Caco-2 (cell line): Measurements from ENCODE around the gene PRR3. TPM values are rescaled to one million over a fixed set of nuclear protein-coding genes. Genes with fewer than 3 reads are reported as not detected.

Experiments
- BruUV-seq: library from RNA; stranded (reverse); fragments of 400-500 nt; replicated peaks from 2 replicates; lab custom pipeline; 2021; lab: Mats Ljungman, UMichigan
- CTCF ChIA-PET: fragments of 300-600 bp; sonication (Branson Sonifier 250); formaldehyde crosslinking; loops from one replicate; lab custom pipeline; 2022; ENCODE audit warnings: antibody characterized with exemption; lab: Charles Lee
- POLR2A ChIA-PET: fragments of 300-600 bp; sonication (Branson Sonifier 250); formaldehyde crosslinking; loops from one replicate; lab custom pipeline; 2022; ENCODE audit warnings: antibody characterized with exemption; lab: Charles Lee
- DNase-seq, 2 experiments: peaks; one replicate each; pipeline versions ENCODE4 v3.0.0 to v3.0.0-alpha.2; 2020 to 2022
- H3K27me3 ChIP-seq: replicated peaks from 2 replicates; pipeline ENCODE4 v1.6.0; 2011; ENCODE audit warnings: low read length; ENCODE audit not compliant: control insufficient read depth, insufficient read depth
- H3K36me3 ChIP-seq: 2 replicates; pipeline ENCODE4 v1.5.1; 2011; ENCODE audit warnings: low read length; ENCODE audit not compliant: control insufficient read depth, insufficient read depth
- H3K4me1 ChIP-seq: fragments of 250-450 bp; sonication (Bioruptor Pico); 2 replicates; pipeline ENCODE4 v1.5.1; 2020; ENCODE audit warnings: mild to moderate bottlenecking
- H3K4me3 ChIP-seq: 2 replicates; pipeline ENCODE4 v1.5.1; 2011; ENCODE audit warnings: low read depth, mild to moderate bottlenecking, control low read depth, low read length
- H3K9me3 ChIP-seq: fragments of 250-450 bp; sonication (Bioruptor Pico); 2 replicates; pipeline ENCODE4 v1.5.1; 2020; ENCODE audit warnings: mild to moderate bottlenecking, moderate library complexity
- H3K27ac Mint-ChIP-seq: one replicate; pipeline ENCODE4 v1.8.0; 2022; ENCODE audit warnings: mixed read lengths; ENCODE audit not compliant: unreplicated experiment
- H3K27me3 Mint-ChIP-seq: one replicate; pipeline ENCODE4 v1.8.0; 2022; ENCODE audit warnings: mixed read lengths; ENCODE audit not compliant: insufficient read depth, unreplicated experiment
- H3K36me3 Mint-ChIP-seq: one replicate; pipeline ENCODE4 v1.8.0; 2022; ENCODE audit warnings: mild to moderate bottlenecking, mixed read lengths; ENCODE audit not compliant: insufficient read depth, unreplicated experiment
- H3K4me1 Mint-ChIP-seq: one replicate; pipeline ENCODE4 v1.8.0; 2022; ENCODE audit warnings: low read depth, mixed read lengths; ENCODE audit not compliant: unreplicated experiment
- H3K4me3 Mint-ChIP-seq: one replicate; pipeline ENCODE4 v1.8.0; 2022; ENCODE audit warnings: mild to moderate bottlenecking, moderate library complexity, mixed read lengths; ENCODE audit not compliant: unreplicated experiment
- H3K9me3 Mint-ChIP-seq: one replicate; pipeline ENCODE4 v1.8.0; 2022; ENCODE audit warnings: mixed read lengths; ENCODE audit not compliant: unreplicated experiment
- CTCF ChIP-seq, 2 experiments: fragments of 200-600 bp in 1 of 2; IDR thresholded peaks; 1 replicate in 1 of 2; 2 replicates in 1 of 2; pipeline versions ENCODE4 v1.5.1 to v1.8.0; 2011 to 2022; ENCODE audit warnings: antibody characterized with exemption in 1 of 2, control low read depth in 1 of 2, inconsistent platforms in 1 of 2, low read depth in 1 of 2, low read length in 1 of 2, mild to moderate bottlenecking in 1 of 2, moderate library complexity in 1 of 2; ENCODE audit not compliant: insufficient read depth in 1 of 2, severe bottlenecking in 1 of 2, unreplicated experiment in 1 of 2
- intact Hi-C: fragments of 100-400 bp; cut with micrococcal nuclease; formaldehyde crosslinking; loops from one replicate; pipeline ENCODE4 v1.10.0; 2022; ENCODE audit not compliant: unreplicated experiment
- total RNA-seq: library from RNA; stranded (reverse); gene quantifications from 2 replicates; pipeline ENCODE4 v1.2.3, GENCODE V29; 2022

The PRR3 gene
- total RNA-seq, 1 experiment from 2014 or later = 20.3 TPM

DNA sequence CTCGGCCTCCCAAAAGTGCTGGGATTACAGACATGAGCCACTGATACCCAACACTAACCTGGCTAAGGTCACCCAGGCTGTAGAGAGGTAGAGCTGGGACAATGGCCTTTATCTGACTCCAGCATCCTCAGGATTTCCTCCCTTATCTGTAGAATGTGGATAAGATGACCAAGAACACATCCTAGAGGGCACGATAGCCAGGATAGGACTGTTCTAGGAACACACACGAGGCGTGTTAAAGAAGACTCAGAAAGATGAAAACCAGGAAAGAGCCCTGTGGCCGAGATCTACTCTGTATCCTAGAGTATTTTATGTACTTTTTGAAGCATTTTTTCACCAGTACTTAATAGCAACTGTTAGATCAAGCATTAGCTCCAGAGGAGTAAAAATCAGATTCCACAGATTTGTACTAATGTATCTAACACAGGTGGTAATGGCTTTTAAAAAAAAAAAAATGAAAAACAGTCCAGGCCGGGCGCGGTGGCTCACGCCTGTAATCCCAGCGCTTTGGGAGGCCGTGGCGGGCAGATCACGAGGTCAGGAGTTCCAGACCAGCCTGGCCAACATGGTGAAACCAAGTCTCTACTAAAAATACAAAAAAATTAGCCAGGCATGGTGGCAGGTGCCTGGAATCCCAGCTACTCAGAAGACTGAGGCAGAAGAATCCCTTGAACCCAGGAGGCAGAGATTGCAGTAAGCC is 42.7 kb downstream of the PRR3 start:
- BruUV-seq = no TSS peak
- ChIA-PET POLR2A (interaction anchor here (0.6 to 1.6 kb wide), 2 partner anchors 13 to 38 kb away, joined by 4 read pairs; no protein-coding TSS in a partner anchor), CTCF (interaction anchor here (0.6 kb wide), 1 partner anchor 133 kb away, joined by 4 read pairs; no protein-coding TSS in a partner anchor)
- Histone ChIP-seq H3K9me3 (no peaks in the 10 kb centered on the region), H3K4me3 (no peak overlapping the region), H3K27me3 (no peaks in the 10 kb centered on the region), H3K4me1 (no peaks in the 10 kb centered on the region), H3K36me3 (peaks cover 9% of the 10 kb centered on the region)
- H3K4me1 Mint-ChIP-seq = no peaks in the 10 kb centered on the region
- DNase-seq = no peak
- intact Hi-C loops = loop anchor here (5.0 kb wide), 1 partner anchor 42 kb away; the partner anchor contains the start of genes GNL1 and PRR3
- no peak overlapping the region for H3K4me3 Mint-ChIP-seq
- TF ChIP-seq CTCF (IDR thresholded peaks at IDR 0.05; ENCODE audit: insufficient read depth in 1 of 2, low read depth in 1 of 2, low read length in 1 of 2, severe bottlenecking in 1 of 2, unreplicated experiment in 1 of 2) = no peak
- no peaks in the 10 kb centered on the region for H3K9me3 Mint-ChIP-seq
- peak overlapping the region; percentile 53 for H3K27ac Mint-ChIP-seq
- H3K36me3 Mint-ChIP-seq = peaks cover 94% of the 10 kb centered on the region
- no peaks in the 10 kb centered on the region for H3K27me3 Mint-ChIP-seq

- no peak for TF ChIP-seq CTCF (IDR thresholded peaks at IDR 0.05; ENCODE audit: insufficient read depth in 1 of 2, low read depth in 1 of 2, low read length in 1 of 2, severe bottlenecking in 1 of 2, unreplicated experiment in 1 of 2)
- H3K27me3 ChIP-seq = no peaks in the 10 kb centered on the region
- H3K36me3 ChIP-seq = peaks cover 11% of the 10 kb centered on the region
- ChIA-PET CTCF (no interaction called here), POLR2A (interaction anchor here (1.0 to 1.6 kb wide), 2 partner anchors 10 to 12 kb away, joined by 4 read pairs; no protein-coding TSS in a partner anchor)
- Mint-ChIP-seq H3K9me3 (no peaks in the 10 kb centered on the region), H3K4me3 (no peak overlapping the region), H3K27me3 (no peaks in the 10 kb centered on the region), H3K36me3 (peaks cover 94% of the 10 kb centered on the region), H3K27ac (peak overlapping the region; percentile 53), H3K4me1 (no peaks in the 10 kb centered on the region)
- intact Hi-C loops = no loop called here
- H3K4me3 ChIP-seq = no peak overlapping the region
- no peak for DNase-seq
- no peaks in the 10 kb centered on the region for H3K4me1 ChIP-seq
- no TSS peak for BruUV-seq
- no peaks in the 10 kb centered on the region for H3K9me3 ChIP-seq
These were observed 43.4 kb downstream of the PRR3 start for GRCh38 chr6:30600451-30600961.

- BruUV-seq = no TSS peak
- H3K4me1 Mint-ChIP-seq = no peaks in the 10 kb centered on the region
- peaks cover 95% of the 10 kb centered on the region for H3K36me3 Mint-ChIP-seq
- no peak overlapping the region for H3K4me3 ChIP-seq
- ChIA-PET CTCF (no interaction called here), POLR2A (interaction anchor here (1.0 to 1.6 kb wide), 2 partner anchors 9 to 11 kb away, joined by 4 read pairs; no protein-coding TSS in a partner anchor)
- peaks cover 11% of the 10 kb centered on the region for H3K36me3 ChIP-seq
- intact Hi-C loops = no loop called here
- H3K9me3 ChIP-seq = no peaks in the 10 kb centered on the region
- no peak for DNase-seq
- no peaks in the 10 kb centered on the region for H3K9me3 Mint-ChIP-seq
- H3K4me3 Mint-ChIP-seq = no peak overlapping the region
- H3K27me3 ChIP-seq = no peaks in the 10 kb centered on the region
- no peak for TF ChIP-seq CTCF (IDR thresholded peaks at IDR 0.05; ENCODE audit: insufficient read depth in 1 of 2, low read depth in 1 of 2, low read length in 1 of 2, severe bottlenecking in 1 of 2, unreplicated experiment in 1 of 2)
- no peaks in the 10 kb centered on the region for H3K4me1 ChIP-seq
- H3K27me3 Mint-ChIP-seq = no peaks in the 10 kb centered on the region
- no peak overlapping the region for H3K27ac Mint-ChIP-seq
These were observed 44.3 kb downstream of the PRR3 start for GRCh38 chr6:30601436-30601814.
